GM18870 (cell line): ENCODE results near the gene CIT.
"Not testable (repeated sequence)": the region's sequence is repeated elsewhere in the genome, so short reads cannot be mapped to it uniquely, and the experiment has no call there.

Experiments
- ATAC-seq: cut with Tn5 transposase; IDR thresholded peaks from one replicate; pipeline ENCODE4 v1.9.1; 2021; ENCODE audit warnings: moderate library complexity; ENCODE audit not compliant: unreplicated experiment

Gene CIT

GRCh38 chr12:119744900-119745606 lies 132.1 kb downstream of the CIT start:
- ATAC-seq = no peak

GRCh38 chr12:119742700-119743099 lies 134.4 kb downstream of the CIT start:
- ATAC-seq = no peak

GRCh38 chr12:119740830-119741229 lies 136.3 kb downstream of the CIT start:
- no peak for ATAC-seq

GRCh38 chr12:119735079-119735478 lies 142.0 kb downstream of the CIT start:
- no peak for ATAC-seq

- no peak for ATAC-seq
Observed at GRCh38 chr12:119730381-119730780, 146.7 kb downstream of the CIT start.

- no peak for ATAC-seq
Observed at GRCh38 chr12:119729871-119730270, 147.2 kb downstream of the CIT start.

GRCh38 chr12:119728444-119728745 lies 148.7 kb downstream of the CIT start:
- no peak for ATAC-seq

- no peak for ATAC-seq
Observed at GRCh38 chr12:119727600-119728443, 149.3 kb downstream of the CIT start.

- ATAC-seq = no peak
Observed at GRCh38 chr12:119725523-119725922, 151.6 kb downstream of the CIT start.

- no peak for ATAC-seq
Observed at GRCh38 chr12:119721306-119721705, 155.8 kb downstream of the CIT start.

- ATAC-seq = no peak
Observed at GRCh38 chr12:119720349-119720748, 156.8 kb downstream of the CIT start.

GRCh38 chr12:119718141-119718540 lies 159.0 kb downstream of the CIT start:
- no peak for ATAC-seq

- no peak for ATAC-seq
Observed at GRCh38 chr12:119715268-119715620, 161.9 kb downstream of the CIT start.

GRCh38 chr12:119714614-119715267 lies 162.4 kb downstream of the CIT start:
- ATAC-seq = no peak

- no peak for ATAC-seq
Observed at GRCh38 chr12:119713551-119714031, 163.5 kb downstream of the CIT start.

- no peak for ATAC-seq
Observed at GRCh38 chr12:119712721-119713120, 164.4 kb downstream of the CIT start.

- no peak for ATAC-seq
Observed at GRCh38 chr12:119711693-119712092, 165.4 kb downstream of the CIT start.

- ATAC-seq = no peak
Observed at GRCh38 chr12:119710965-119711551, 166.1 kb downstream of the CIT start.

GRCh38 chr12:119710374-119710964 lies 166.7 kb downstream of the CIT start:
- ATAC-seq = no peak

GRCh38 chr12:119706427-119706826 lies 170.7 kb downstream of the CIT start:
- not testable (repeated sequence) for ATAC-seq

- ATAC-seq = no peak
Observed at GRCh38 chr12:119705182-119705581, 171.9 kb downstream of the CIT start.
